NCI-H1930 (cell line): ENCODE measurements around the gene KIAA1549.
"Not testable (repeated sequence)": the region's sequence is repeated elsewhere in the genome, so short reads cannot be mapped to it uniquely, and the experiment has no call there.

Experiments
- DNase-seq, 2 experiments: peaks; one replicate each; lab custom pipeline; 2025; lab: John Stamatoyannopoulos, UW

The KIAA1549 gene

DNA sequence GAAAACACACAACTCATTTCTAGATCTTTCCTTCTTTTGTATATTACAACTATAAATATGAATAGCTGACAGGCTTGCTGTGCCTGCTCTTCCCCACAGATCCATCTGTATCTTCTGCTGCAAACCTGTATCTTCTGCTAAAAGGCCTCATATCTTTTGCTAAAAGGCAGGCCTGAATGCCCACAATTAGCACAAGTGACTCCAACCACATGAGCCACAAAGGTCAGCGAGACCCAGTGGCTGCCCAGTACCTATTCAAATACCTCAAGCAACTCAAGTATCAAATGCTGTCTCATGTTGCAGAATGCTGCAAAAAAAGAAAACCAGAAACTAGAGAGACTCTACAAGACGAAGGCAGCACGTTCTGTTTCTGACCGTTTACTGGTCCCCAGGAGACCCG is 128.7 kb downstream of the KIAA1549 start:
- DNase-seq, result no peak

DNA sequence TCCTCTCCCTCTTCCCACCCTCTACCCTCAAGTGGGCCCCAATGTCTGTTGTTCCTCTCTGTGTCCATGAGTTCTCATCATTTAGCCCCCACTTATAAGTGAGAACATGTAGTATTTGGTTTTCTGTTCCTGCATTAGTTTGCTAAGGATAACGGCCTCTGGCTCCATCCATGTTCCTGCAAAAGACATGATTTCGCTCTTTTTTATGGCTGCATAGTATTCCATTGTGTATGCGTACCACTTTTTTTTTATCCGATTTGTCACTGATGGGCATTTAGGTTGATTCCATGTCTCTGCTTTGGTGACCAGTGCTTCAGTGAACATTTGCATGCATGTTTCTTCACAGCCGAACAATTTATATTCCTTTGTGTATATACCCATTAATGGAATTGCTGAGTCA is 131.5 kb downstream of the KIAA1549 start:
- no peak for DNase-seq

DNA sequence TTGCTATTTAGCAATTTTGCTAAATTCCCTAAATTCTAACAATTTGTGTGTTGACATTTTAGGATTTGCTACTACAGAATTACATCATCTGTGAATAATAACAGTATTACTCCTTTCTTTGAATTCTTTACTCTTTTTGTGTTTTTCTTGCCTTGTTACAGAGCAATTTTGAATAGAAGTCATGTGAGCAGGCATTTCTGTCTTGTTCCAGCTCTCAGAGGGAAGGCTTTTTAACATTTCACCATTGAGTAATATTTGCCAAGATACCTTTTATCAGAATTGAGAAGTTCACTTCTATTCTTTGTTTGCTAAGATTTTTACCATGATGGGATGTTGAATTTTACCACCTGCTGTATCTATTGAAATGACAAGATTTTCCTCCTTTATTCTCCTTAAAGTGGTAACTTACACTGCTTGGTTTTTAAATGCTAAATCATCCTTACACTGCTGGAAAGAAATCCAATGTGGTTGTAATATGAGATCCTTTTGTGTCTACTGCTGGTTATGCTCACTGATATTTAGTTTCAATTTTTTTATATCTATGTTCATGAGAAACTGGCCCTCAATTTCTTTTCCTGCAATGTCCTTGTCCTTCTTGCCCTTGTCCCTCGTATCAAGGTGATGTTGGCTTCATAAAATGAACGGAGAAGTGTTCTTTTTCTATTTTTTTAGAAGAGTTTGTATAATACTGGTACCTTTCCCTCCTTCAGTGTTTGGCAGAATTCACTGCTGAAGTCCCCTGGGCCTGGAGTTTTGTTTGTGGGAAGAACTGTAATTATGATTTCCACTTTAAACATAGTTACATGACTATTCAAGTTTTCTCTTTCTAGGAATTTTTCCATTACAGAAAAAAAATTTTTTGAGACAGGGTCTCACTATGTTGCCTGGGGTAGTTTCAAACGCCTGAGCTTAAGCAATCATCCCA is 132.9 kb downstream of the KIAA1549 start:
- no peak for DNase-seq

DNA sequence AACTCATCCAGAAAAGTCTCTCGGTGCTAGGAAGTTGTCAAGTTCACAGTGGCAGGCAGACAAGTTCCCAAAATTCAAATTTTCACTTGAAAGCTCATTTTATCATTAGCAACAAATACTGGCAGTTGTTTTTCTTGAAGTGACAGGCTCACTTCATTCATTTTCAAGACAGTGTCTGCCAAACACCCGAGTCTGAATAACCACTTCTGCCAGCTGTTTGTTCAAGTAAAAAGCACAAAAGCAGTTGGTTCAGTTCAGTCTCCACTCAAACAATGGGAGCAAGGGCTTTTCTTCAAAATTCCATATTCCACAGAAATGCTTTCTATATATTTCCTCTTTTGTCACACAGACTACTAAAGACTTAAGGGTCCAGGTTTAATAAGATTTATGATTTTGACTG is 135.5 kb downstream of the KIAA1549 start:
- no peak for DNase-seq

DNA sequence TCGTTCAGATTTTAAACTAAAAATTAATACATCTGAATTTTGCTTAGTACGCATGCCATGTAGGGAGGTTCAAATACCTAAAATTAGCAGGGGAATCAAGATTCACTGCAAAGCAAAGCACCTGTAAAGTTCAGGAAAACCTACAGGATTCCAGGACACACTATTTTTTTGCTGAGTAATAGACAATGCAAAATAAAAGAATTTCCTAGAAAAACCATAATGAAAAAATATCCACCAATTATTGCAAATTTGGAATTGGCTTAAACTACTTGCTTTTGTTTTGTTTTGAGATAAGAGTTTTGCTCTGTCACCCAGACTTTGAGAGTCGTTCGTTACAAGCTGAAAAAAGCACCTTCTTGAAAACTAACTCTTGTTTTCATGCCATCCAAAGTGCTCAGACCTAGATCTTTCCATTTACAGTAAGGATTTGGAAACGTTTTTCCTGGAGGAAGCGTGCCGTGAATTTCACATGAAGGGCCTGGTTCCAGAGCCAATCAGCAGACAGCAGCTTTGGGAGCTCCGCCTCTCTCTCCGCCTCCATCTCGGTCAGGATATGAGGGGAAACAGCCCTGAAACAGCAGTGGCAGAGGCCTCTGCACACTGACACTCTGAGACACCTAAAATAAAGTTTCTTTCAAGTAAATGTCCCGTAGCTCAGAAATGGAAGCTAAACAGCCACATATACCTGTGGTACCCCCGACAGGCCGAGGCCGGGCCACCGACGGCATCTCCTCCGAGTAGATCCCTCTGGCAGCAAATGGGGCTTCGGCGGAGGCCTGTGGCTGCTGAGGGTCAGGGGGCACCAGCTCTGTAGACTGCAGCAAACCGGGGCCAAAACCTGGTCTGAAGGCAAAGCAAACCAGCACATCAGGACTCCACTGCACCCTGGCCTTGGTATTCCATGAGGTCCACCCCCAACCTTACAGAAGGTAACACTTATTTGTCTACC is 137.3 kb downstream of the KIAA1549 start:
- no peak for DNase-seq

DNA sequence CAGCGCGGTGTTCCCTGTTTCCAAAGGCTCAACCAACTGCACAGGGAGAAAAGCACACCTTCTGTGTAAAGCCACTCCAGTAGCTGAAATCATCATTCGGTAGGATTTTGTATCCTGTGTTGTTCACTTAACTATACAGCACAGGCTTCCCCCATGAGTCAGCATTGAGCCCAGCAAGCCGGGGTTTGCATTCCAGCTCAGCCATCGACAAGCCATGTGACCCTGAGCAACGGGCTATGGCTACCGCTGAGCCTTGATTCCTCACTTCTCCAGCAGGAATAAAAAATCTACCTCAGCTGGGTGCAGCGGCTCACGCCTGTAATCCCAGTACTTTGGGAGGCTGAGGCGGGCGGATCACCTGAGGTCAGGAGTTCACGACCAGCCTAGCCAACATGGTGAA is 139.1 kb downstream of the KIAA1549 start:
- no peak for DNase-seq

DNA sequence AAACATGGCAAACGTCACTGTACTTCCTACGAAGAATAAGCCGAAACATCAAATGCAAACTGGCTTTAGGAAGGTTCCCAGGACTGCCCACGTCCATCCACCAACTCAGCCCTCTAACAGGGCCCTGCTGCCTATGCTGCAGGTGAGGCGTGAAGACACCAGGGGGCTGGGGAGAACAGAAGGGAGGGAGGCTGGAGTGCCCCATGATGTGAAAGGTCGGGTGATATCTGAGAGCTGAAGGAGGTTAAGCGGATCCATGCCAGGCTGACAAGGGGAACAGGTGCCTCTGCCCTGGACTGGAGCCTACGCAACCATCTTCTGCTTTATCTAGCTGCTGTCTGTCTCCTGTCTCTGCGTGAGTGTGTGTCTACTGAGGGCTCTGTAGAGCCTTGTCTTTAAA is 143.0 kb downstream of the KIAA1549 start:
- DNase-seq, result no peak

DNA sequence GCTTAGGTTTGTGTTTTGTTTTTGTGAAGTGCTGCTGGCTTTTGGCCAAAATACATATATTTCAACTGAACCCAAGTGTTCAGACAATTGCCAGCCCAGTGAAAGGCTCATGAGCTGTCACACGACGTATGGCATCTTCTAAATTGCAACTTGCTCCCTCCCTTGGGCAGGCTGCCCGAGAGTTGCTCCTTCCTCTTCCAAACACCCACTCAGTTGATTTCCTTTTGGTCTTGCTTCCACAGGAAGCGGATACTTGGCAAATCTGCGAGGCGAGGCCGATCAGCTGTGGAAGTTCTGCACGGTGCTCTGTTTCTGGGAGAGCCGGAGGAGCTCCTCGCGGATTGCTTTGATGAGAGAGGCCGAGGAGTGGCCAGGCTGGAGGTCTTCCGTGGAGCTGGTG is 143.6 kb downstream of the KIAA1549 start:
- DNase-seq, result no peak

DNA sequence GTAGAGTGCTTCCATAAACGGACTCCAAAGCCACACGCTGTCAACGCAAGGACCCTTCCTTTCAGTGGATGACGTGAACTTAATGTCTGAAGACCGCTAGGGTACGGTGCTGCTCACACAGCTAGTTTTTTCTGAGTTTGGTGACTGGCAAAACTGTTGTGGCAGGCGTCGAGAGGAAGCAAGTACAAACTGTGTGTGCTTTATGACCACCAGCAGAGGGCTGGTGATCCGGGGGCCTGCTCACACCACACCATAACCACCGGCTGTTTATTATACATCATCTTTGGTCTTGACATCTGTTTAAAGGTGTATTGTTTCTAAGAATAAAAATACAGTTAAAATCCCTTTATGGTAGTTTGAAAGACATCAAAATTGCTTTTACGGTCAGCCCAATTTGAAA is 146.1 kb downstream of the KIAA1549 start:
- no peak for DNase-seq

DNA sequence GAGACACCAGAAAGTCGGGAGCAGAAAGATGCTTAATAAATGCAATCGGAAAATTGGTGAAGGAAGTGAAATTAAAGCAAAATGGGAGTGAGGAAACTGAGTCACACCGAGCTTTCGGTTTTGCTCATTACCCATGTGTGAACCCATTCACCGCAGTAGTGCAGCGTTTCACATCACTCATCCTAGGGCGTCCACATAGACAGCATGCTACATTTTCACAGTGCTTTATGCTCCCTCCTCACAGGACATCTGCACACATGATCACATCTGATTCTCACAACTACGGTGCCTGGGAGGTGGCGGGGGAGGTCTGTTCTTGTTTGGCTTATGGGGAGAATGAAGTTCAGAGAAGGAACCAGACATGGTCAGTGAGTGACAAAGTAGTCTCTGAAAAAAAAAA is 146.6 kb downstream of the KIAA1549 start:
- no peak for DNase-seq

DNA sequence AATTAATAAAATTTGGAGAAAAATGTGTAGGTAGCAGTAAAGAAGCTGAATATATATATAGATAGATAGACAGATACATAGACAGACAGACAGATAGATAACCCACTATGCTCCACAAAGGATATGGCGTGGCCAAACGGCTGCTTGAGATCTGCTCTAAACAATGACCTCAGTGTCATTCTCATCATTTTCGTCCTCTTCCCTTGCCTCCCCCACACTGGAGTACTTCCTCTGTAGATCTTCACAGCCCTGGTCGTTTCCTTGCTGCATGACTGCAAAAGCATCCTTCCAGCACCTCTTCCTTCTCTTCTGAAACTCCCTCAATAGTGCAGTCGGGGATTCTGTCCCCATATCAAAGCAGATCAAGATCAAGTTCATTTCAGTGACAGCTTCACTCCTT is 147.6 kb downstream of the KIAA1549 start:
- no peak for DNase-seq

DNA sequence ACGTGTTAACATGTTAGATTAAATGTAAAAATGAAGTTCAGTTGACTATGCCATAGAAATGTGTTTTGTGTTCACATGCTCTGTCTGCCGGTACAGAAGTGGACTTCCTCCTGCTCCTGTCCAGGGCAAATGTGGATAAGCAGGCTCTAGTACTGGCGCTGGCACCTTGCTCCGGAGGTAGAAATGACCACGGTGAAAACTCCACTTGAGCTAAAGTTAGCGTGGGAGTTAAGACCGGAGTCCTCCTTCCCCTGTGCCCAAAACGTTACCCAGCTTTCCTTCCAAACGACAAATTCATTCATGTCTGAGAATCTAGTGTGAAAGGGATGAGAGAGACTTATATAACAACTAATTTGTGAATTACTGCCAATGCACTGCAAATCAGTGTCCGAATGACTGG is 148.2 kb downstream of the KIAA1549 start:
- DNase-seq, result no peak

DNA sequence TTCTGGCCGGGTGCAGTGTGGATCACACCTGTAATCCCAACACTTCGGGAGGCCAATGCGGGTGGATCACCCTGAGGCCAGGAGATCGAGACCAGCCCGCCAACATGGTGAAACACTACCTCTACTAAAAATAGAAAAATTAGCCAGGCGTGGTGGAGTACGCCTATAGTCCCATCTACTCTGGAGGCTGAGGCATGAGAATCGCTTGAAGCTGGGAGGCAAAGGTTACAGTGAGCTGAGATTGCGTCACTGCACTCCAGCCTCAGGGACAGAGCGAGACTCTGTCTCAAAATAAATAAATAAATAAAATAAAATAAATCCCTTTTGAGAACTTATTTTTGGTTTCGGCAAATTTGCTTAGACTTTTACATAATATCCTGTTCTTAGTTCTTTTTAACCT is 151.9 kb downstream of the KIAA1549 start:
- no peak for DNase-seq

DNA sequence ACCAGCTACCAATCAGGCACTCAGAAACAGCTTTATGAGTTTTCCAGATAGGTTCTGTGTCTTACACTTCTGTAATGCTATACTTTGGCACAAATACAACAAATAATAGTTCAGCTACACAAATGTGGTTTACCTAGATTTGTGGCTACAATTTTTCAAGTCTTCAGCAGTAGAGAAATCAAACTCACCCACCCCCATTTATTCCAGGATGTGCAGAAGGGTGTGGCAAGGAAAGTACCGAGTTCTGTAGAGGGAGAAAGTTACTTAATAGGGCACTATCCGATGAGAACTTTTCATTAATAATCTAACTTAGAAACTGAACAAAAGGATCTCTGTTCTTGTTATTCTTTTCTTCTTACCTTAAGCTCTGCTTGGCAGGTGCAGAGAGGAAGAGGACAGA is 152.9 kb downstream of the KIAA1549 start:
- no peak for DNase-seq

DNA sequence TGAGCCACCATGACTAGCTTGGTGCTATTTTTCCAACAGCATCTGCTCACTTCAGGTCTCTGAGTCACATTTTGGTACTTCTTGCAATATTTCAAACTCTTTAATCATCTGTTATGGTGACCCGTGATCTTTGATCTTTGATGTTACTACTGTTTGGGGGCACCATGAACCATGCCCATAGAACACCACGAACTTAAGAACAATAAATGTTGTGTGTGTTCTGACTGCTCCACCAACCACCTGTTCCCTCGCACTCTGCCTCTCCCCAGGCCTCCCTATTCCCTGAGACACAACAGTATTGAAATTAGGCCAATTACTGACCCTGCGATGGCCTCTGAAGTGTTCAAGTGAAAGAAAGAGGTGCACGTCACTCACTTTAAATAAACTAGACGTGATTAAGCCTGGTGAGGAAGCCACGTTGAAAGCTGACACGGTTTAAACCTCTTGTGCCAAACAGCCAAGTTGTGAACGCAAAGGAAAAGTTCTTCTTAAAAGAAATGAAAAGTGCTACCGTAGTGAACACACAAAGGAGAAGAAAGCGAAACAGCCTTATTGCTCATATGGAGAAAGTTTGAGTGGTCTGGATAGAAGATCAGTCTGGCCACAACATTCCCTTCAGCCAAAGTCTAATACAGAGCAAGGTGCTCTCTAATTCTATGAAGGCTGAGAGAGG is 156.0 kb downstream of the KIAA1549 start:
- DNase-seq, result no peak

DNA sequence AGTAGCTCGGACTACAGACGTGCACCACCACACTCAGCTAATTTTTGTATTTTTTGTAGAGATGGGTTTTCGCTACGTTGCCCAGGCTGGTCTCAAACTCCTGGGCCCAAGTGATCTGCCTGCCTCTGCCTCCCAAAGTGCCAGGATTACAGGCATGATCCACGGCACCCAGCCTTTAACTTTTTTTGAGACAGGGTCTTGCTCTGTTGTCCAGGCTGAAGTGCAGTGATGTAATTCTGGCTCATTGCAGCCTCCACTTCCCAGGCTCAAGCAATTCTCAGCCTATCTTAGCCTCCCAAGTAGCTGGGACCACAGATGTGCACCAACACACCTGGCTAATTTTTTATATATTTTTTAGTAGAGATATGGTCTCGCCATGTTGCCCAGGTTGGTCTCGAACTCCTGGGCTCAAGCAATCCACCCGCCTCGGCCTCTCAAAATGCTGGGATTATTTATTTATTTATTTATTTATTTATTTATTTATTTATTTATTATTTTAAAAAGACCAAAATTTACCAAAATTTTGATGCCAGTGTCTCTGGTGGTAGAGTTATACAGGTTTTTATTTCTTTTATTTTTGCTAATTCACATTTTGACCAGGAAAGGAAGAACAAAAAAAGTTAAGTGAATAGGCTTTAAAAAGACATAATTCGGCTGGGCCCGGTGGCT is 158.2 kb downstream of the KIAA1549 start:
- no peak for DNase-seq

DNA sequence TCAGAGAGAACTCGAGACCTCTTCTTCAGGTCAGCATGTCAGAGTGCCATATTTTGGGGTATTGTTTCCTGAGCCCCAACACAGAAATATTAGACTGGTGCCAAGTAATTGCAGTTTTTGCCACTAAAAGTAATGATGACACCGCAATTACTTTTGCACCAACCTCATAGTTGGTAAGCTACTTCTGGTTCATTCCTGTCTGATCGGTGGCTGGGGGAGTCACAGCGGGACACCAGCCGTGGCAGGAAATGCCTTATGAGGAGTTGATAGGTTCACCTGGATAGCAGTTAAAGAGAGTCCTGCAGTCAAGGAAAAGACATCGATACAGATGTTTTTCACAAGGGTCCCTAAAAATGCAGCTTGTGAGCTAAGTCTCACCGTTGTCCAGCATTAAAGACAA is 159.3 kb downstream of the KIAA1549 start:
- DNase-seq, result no peak

DNA sequence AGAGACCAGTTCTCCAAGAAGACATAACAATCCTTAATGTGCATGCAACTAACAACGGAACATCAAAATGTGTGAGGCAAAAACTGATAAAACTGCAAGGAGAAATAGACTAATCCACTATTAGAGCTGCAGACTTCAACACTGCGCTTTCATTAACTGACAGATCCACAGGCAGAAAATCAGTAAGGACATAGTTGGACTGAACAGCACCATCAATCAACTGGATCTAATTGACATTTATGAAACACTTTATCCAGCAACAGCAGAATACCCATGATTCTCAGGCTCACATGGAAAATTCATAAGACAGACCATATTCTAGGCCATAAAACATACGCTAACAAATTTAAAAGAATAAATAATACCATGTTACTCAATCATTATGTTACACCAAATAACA is 161.6 kb downstream of the KIAA1549 start:
- DNase-seq, result no peak

DNA sequence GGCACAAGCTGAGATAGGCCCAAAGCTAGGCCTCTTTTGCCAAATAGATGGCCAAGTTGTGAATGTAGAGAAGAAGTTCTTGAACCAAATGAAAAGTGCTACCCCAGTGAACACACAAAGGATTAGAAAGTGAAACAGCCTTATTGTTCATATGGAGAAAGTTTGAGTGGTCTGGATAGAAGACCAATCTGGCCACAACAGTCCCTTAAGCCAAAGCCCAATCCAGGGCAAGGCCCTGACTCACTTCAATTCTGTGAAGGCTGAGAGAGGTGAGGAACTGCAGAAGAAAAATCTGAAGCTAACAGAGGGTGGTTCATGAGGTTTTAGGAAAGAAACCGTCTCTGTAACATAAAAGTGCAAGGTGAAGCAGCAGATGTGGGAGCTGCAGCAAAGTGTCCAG is 164.5 kb downstream of the KIAA1549 start:
- no peak for DNase-seq

DNA sequence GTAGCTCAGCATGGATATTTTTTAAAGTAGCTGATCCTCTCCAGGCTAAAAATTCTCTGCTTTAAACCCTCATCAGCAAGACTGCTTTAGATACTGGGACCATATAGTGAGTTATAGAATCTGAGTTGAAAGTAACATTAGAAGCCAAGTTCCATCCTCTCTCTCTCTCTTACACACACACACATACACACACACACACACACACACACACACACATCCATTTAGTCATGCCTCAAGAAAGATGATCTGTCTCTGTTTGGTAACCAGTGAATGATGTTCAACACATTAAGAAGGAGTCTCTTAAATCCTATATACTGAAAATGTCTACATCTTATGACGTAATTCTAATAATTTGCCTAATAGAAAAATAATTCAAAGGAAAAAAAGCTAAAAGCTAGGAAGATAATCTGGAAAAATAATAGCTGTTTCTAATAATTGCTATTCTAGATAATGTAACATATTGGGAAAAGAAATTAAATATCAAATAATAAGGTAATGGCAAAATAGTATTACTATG is 166.3 kb downstream of the KIAA1549 start:
- DNase-seq, result no peak

DNA sequence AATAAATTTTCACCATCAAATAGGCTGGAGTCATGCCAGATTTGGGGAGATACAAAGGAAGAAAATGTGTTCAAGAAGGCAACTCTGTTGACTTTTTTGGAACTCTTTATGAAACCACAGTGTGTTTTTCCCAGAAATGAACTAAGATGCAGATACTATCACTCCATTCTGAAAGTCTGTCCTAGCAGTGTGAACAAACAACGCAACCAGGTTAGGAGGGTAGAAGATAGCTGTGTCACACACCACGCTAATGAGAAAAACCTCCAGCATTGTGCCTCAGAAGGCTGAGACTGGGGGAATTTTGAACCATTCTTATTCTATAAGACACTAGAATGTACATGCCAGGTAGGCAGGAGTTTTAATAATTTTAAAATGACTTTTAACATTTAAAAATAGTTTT is 167.2 kb downstream of the KIAA1549 start:
- no peak for DNase-seq

DNA sequence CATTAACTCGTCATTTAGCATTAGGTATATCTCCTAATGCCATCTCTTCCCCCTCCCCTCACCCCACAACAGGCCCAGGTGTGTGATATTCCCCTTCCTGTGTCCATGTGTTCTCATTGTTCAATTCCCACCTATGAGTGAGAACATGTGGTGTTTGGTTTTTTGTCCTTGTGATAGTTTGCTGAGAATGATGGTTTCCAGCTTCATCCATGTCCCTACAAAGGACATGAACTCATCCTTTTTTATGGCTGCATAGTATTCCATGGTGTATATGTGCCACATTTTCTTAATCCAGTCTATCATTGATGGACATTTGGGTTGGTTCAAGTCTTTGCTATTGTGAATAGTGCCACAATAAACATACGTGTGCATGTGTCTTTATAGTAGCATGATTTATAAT is 169.9 kb downstream of the KIAA1549 start:
- DNase-seq, result not testable (repeated sequence)
